Mesenchymal stem cell (in vitro differentiated cells and primary cell): ENCODE measurements around the gene SMAD3.

ENCODE experiments used
- DNase-seq: peaks from one replicate; pipeline ENCODE4 v3.0.0-alpha.2; 2013
- H2AFZ ChIP-seq: one replicate; pipeline ENCODE4 v1.6.1; 2013; ENCODE audit warnings: low read depth, mild to moderate bottlenecking, control low read depth, inconsistent platforms, low read length, moderate library complexity
- H2AK5ac ChIP-seq: 2 replicates; pipeline ENCODE4 v1.6.1; 2013; ENCODE audit warnings: low read length, moderate library complexity, mild to moderate bottlenecking, inconsistent platforms; ENCODE audit not compliant: severe bottlenecking
- H2BK120ac ChIP-seq: one replicate; pipeline ENCODE4 v1.6.1; 2013; ENCODE audit warnings: low read depth, mild to moderate bottlenecking, inconsistent platforms, low read length, moderate library complexity
- H2BK12ac ChIP-seq, 2 experiments: one replicate each; pipeline ENCODE4 v1.6.1; 2013; ENCODE audit warnings: inconsistent platforms in 2 of 2, low read length in 2 of 2, mild to moderate bottlenecking in 2 of 2, moderate library complexity in 2 of 2, control low read depth in 1 of 2
- H2BK15ac ChIP-seq: one replicate; pipeline ENCODE4 v1.6.1; 2013; ENCODE audit warnings: mild to moderate bottlenecking, low read depth, inconsistent platforms; ENCODE audit not compliant: poor library complexity, severe bottlenecking
- H2BK5ac ChIP-seq: 2 replicates; pipeline ENCODE4 v1.6.1; 2013; ENCODE audit warnings: low read depth, mild to moderate bottlenecking, low read length, control low read depth, inconsistent platforms; ENCODE audit not compliant: poor library complexity, severe bottlenecking
- H3K14ac ChIP-seq, 2 experiments: one replicate each; pipeline ENCODE4 v1.6.1; 2013; ENCODE audit warnings: inconsistent platforms in 2 of 2, low read length in 2 of 2, control low read depth in 1 of 2, mild to moderate bottlenecking in 1 of 2, moderate library complexity in 1 of 2
- H3K18ac ChIP-seq, 2 experiments: one replicate each; pipeline ENCODE4 v1.6.1; 2013; ENCODE audit warnings: inconsistent platforms in 2 of 2, low read length in 2 of 2, control low read depth in 1 of 2, low read depth in 1 of 2, mild to moderate bottlenecking in 1 of 2
- H3K23ac ChIP-seq, 2 experiments: one replicate each; pipeline ENCODE4 v1.6.1; 2013; ENCODE audit warnings: inconsistent platforms in 2 of 2, low read length in 2 of 2, mild to moderate bottlenecking in 2 of 2, moderate library complexity in 2 of 2, control low read depth in 1 of 2
- H3K27ac ChIP-seq: 2 replicates; pipeline ENCODE4 v1.5.1; 2013; ENCODE audit warnings: mild to moderate bottlenecking, moderate library complexity, low read length, control low read depth, inconsistent platforms; ENCODE audit not compliant: poor library complexity, severe bottlenecking
- H3K27me3 ChIP-seq, 2 experiments: 2 replicates each; pipeline versions ENCODE4 v1.6.1 to v1.7.0; 2013; ENCODE audit warnings: low read length in 2 of 2, mild to moderate bottlenecking in 2 of 2, moderate library complexity in 2 of 2, control low read depth in 1 of 2, inconsistent platforms in 1 of 2; ENCODE audit not compliant: control insufficient read depth in 1 of 2, insufficient read depth in 1 of 2
- H3K36me3 ChIP-seq, 2 experiments: 2 replicates each; pipeline versions ENCODE4 v1.6.1 to v1.7.0; 2013; ENCODE audit warnings: low read length in 2 of 2, control low read depth in 1 of 2, inconsistent platforms in 1 of 2, low read depth in 1 of 2, mild to moderate bottlenecking in 1 of 2; ENCODE audit not compliant: insufficient read depth in 2 of 2, control insufficient read depth in 1 of 2
- H3K4ac ChIP-seq, 2 experiments: one replicate each; pipeline ENCODE4 v1.6.1; 2013; ENCODE audit warnings: inconsistent platforms in 2 of 2, low read length in 2 of 2, mild to moderate bottlenecking in 2 of 2, moderate library complexity in 2 of 2, control low read depth in 1 of 2, low read depth in 1 of 2
- H3K4me1 ChIP-seq: 2 replicates; pipeline ENCODE4 v1.6.1; 2013; ENCODE audit warnings: low read depth, low read length, control low read depth; ENCODE audit not compliant: control insufficient read depth, insufficient read depth
- H3K4me2 ChIP-seq: 2 replicates; pipeline ENCODE4 v1.6.1; 2013; ENCODE audit warnings: low read length, mild to moderate bottlenecking, inconsistent platforms; ENCODE audit not compliant: poor library complexity, severe bottlenecking
- H3K4me3 ChIP-seq, 2 experiments: 2 replicates each; pipeline versions ENCODE4 v1.5.1 to v1.7.0; 2013; ENCODE audit warnings: low read length in 2 of 2, mild to moderate bottlenecking in 2 of 2, control low read depth in 1 of 2, low read depth in 1 of 2; ENCODE audit not compliant: insufficient read depth in 1 of 2
- H3K79me1 ChIP-seq: replicated peaks from 2 replicates; pipeline ENCODE4 v1.6.1; 2013; ENCODE audit warnings: mild to moderate bottlenecking, control low read depth, low read length, inconsistent platforms; ENCODE audit not compliant: poor library complexity, severe bottlenecking
- H3K9ac ChIP-seq: 2 replicates; pipeline ENCODE4 v1.7.0; 2013; ENCODE audit warnings: mild to moderate bottlenecking, low read length, moderate library complexity
- H3K9me3 ChIP-seq: 2 replicates; pipeline ENCODE4 v1.7.0; 2013; ENCODE audit warnings: mild to moderate bottlenecking, low read length; ENCODE audit not compliant: control insufficient read depth
- H4K8ac ChIP-seq: one replicate; pipeline ENCODE4 v1.6.1; 2013; ENCODE audit warnings: inconsistent platforms, mild to moderate bottlenecking, low read length, moderate library complexity
- H4K91ac ChIP-seq: one replicate; pipeline ENCODE4 v1.6.1; 2013; ENCODE audit warnings: mild to moderate bottlenecking, low read length, inconsistent platforms
- WGBS: methylation state at CpG from one replicate; pipeline ENCODE4 v1.1.7; 2013; ENCODE audit warnings: mixed read lengths; 5-methylcytosine and 5-hydroxymethylcytosine counted together

SMAD3 gene

GRCh38 chr15:67022587-67023105 lies 42.8 kb upstream of the SMAD3 start:
- peak overlapping the region in 1 of 2 experiments; percentile 7 for H2BK12ac ChIP-seq
- no peak overlapping the region for H3K4ac ChIP-seq
- no peak overlapping the region for H2BK120ac ChIP-seq
- no peak for DNase-seq
- no peak overlapping the region for H2AFZ ChIP-seq
- H3K9ac ChIP-seq: no peak overlapping the region
- H4K8ac ChIP-seq: no peak overlapping the region
- H3K18ac ChIP-seq: no peak overlapping the region
- peaks cover 0 to 8% of the 10 kb centered on the region in 2 experiments for H3K27me3 ChIP-seq
- no peak overlapping the region for H2BK15ac ChIP-seq
- H3K27ac ChIP-seq: no peak overlapping the region
- H3K9me3 ChIP-seq: no peaks in the 10 kb centered on the region
- no peaks in the 10 kb centered on the region for H3K36me3 ChIP-seq
- no peak overlapping the region for H4K91ac ChIP-seq
- no peak overlapping the region for H2BK5ac ChIP-seq
- H3K14ac ChIP-seq: no peak overlapping the region
- H3K23ac ChIP-seq: no peak overlapping the region
- no peak overlapping the region for H2AK5ac ChIP-seq
- H3K79me1 ChIP-seq: no peaks in the 10 kb centered on the region
- peaks cover 13% of the 10 kb centered on the region for H3K4me1 ChIP-seq
- no peak overlapping the region for H3K4me3 ChIP-seq
- no peak overlapping the region for H3K4me2 ChIP-seq

GRCh38 chr15:67023517-67024313 lies 41.7 kb upstream of the SMAD3 start:
- peak overlapping the region; percentile 53 for H3K9ac ChIP-seq
- H3K27me3 ChIP-seq: no peaks in the 10 kb centered on the region
- peak overlapping the region in 1 of 2 experiments; percentile 46 for H3K14ac ChIP-seq
- DNase-seq: no peak
- peak overlapping the region in 1 of 2 experiments; percentile 2 for H3K23ac ChIP-seq
- H3K18ac ChIP-seq: peak overlapping the region; percentile 74 to 90
- WGBS: 93% methylated on average over 7 of the region's 7 CpGs
- H2AK5ac ChIP-seq: peak overlapping the region; percentile 57
- peaks cover 13% of the 10 kb centered on the region for H3K4me1 ChIP-seq
- peak overlapping the region in 1 of 2 experiments; percentile 8 for H3K4me3 ChIP-seq
- peak overlapping the region; percentile 85 for H4K91ac ChIP-seq
- peak overlapping the region; percentile 41 for H4K8ac ChIP-seq
- H3K36me3 ChIP-seq: no peaks in the 10 kb centered on the region
- H3K4me2 ChIP-seq: no peak overlapping the region
- no peaks in the 10 kb centered on the region for H3K79me1 ChIP-seq
- no peak overlapping the region for H2BK5ac ChIP-seq
- peak overlapping the region; percentile 29 for H2BK120ac ChIP-seq
- peak overlapping the region; percentile 76 to 100 for H2BK12ac ChIP-seq
- H3K27ac ChIP-seq: peak overlapping the region; percentile 56
- H2BK15ac ChIP-seq: peak overlapping the region; percentile 90
- H3K9me3 ChIP-seq: no peaks in the 10 kb centered on the region
- H3K4ac ChIP-seq: peak overlapping the region; percentile 84 to 96
- no peak overlapping the region for H2AFZ ChIP-seq

- Histone ChIP-seq H3K9me3 (no peaks in the 10 kb centered on the region), H2AFZ (no peak overlapping the region), H3K4me3 (peak overlapping the region in 1 of 2 experiments; percentile 8), H3K14ac (no peak overlapping the region), H2BK120ac (peak overlapping the region; percentile 75), H2BK5ac (no peak overlapping the region), H2AK5ac (peak overlapping the region; percentile 57), H3K23ac (no peak overlapping the region), H3K36me3 (no peaks in the 10 kb centered on the region), H4K8ac (peak overlapping the region; percentile 38), H3K4me1 (peaks cover 13% of the 10 kb centered on the region), H3K79me1 (no peaks in the 10 kb centered on the region), H2BK15ac (peak overlapping the region; percentile 55), H4K91ac (peak overlapping the region; percentile 85), H3K4me2 (no peak overlapping the region), H3K4ac (peak overlapping the region; percentile 84 to 96), H2BK12ac (peak overlapping the region; percentile 87 to 100), H3K18ac (peak overlapping the region; percentile 88 to 90), H3K27me3 (no peaks in the 10 kb centered on the region), H3K27ac (peak overlapping the region; percentile 66), H3K9ac (peak overlapping the region; percentile 61)
- WGBS: 33% methylated on average over 4 of the region's 6 CpGs
- DNase-seq: peak; percentile 98
Measured at GRCh38 chr15:67024314-67024997, 40.9 kb upstream of the SMAD3 start.

- H2AFZ ChIP-seq: no peak overlapping the region
- peak overlapping the region; percentile 87 for H2BK12ac ChIP-seq
- peak overlapping the region; percentile 75 for H2BK120ac ChIP-seq
- no peaks in the 10 kb centered on the region for H3K36me3 ChIP-seq
- H3K27me3 ChIP-seq: no peaks in the 10 kb centered on the region
- no peaks in the 10 kb centered on the region for H3K9me3 ChIP-seq
- no peak overlapping the region for H3K4me2 ChIP-seq
- H3K9ac ChIP-seq: peak overlapping the region; percentile 61
- peak overlapping the region; percentile 24 for H2AK5ac ChIP-seq
- H3K18ac ChIP-seq: peak overlapping the region; percentile 58 to 88
- no peak overlapping the region for H2BK15ac ChIP-seq
- peak overlapping the region; percentile 66 for H3K27ac ChIP-seq
- DNase-seq: peak; percentile 40
- no peak overlapping the region for H2BK5ac ChIP-seq
- H3K79me1 ChIP-seq: no peaks in the 10 kb centered on the region
- H3K4me1 ChIP-seq: peaks cover 15% of the 10 kb centered on the region
- peak overlapping the region; percentile 73 to 86 for H3K4ac ChIP-seq
- no peak overlapping the region for H3K4me3 ChIP-seq
- 94% methylated on average over 2 of the region's 3 CpGs for WGBS
- H3K14ac ChIP-seq: no peak overlapping the region
- H3K23ac ChIP-seq: no peak overlapping the region
- peak overlapping the region; percentile 55 for H4K91ac ChIP-seq
- H4K8ac ChIP-seq: peak overlapping the region; percentile 38
Measured at GRCh38 chr15:67024998-67025368, 40.4 kb upstream of the SMAD3 start.
